HAP-1 (cell line): ENCODE data around the gene DPEP2.

Experiments used
- DNase-seq, 2 experiments: peaks; one replicate each; pipeline ENCODE4 v3.0.0-alpha.2; 2016 to 2020; ENCODE audit warnings: low spot score in 2 of 2
- H3K27me3 ChIP-seq: fragments of 250-450 bp; sonication (Bioruptor Pico); 2 replicates; pipeline ENCODE4 v1.5.1; 2020; ENCODE audit warnings: low read depth, mild to moderate bottlenecking, moderate library complexity
- H3K36me3 ChIP-seq: fragments of 250-450 bp; sonication (Bioruptor Pico); replicated peaks from 2 replicates; pipeline ENCODE4 v1.5.1; 2020; ENCODE audit warnings: mild to moderate bottlenecking
- H3K4me1 ChIP-seq: fragments of 250-450 bp; sonication (Bioruptor Pico); 2 replicates; pipeline ENCODE4 v1.5.1; 2020; ENCODE audit warnings: mild to moderate bottlenecking
- H3K4me3 ChIP-seq: fragments of 250-450 bp; sonication (Bioruptor Pico); 2 replicates; pipeline ENCODE4 v1.5.1; 2020; ENCODE audit warnings: mild to moderate bottlenecking, moderate library complexity
- H3K9me3 ChIP-seq: fragments of 250-450 bp; sonication (Bioruptor Pico); 2 replicates; pipeline ENCODE4 v1.5.1; 2020; ENCODE audit warnings: mild to moderate bottlenecking, moderate library complexity
- in situ Hi-C: fragments of 300-500 bp; cut with MboI; formaldehyde crosslinking; loops from 3 replicates; pipeline ENCODE4 v1.14.3; 2020; ENCODE audit warnings: low sequenced_read_pairs, inconsistent platforms, mixed read lengths

DPEP2 gene

GRCh38 chr16:67946966-67947558, 52.2 kb downstream of the DPEP2 start:
- H3K36me3 ChIP-seq: peaks cover 65% of the 10 kb centered on the region
- in situ Hi-C loops: no loop called here

GRCh38 chr16:67946128-67946569, 53.1 kb downstream of the DPEP2 start:
- Histone ChIP-seq H3K4me1 (no peaks in the 10 kb centered on the region), H3K36me3 (peaks cover 65% of the 10 kb centered on the region), H3K27me3 (no peaks in the 10 kb centered on the region), H3K4me3 (no peak overlapping the region), H3K9me3 (no peaks in the 10 kb centered on the region)
- in situ Hi-C loops: no loop called here
- DNase-seq: no peak

More at GRCh38 chr16:67946966-67947558, 52.2 kb downstream of the DPEP2 start:
- Histone ChIP-seq H3K4me1 (no peaks in the 10 kb centered on the region), H3K9me3 (no peaks in the 10 kb centered on the region), H3K4me3 (no peak overlapping the region), H3K27me3 (no peaks in the 10 kb centered on the region)
- DNase-seq: no peak

GRCh38 chr16:67945392-67945933, 53.8 kb downstream of the DPEP2 start:
- Histone ChIP-seq H3K27me3 (no peaks in the 10 kb centered on the region), H3K4me1 (no peaks in the 10 kb centered on the region), H3K4me3 (no peak overlapping the region), H3K9me3 (no peaks in the 10 kb centered on the region), H3K36me3 (peaks cover 58% of the 10 kb centered on the region)
- DNase-seq: no peak
- in situ Hi-C loops: no loop called here

- no peak for DNase-seq
- no peaks in the 10 kb centered on the region for H3K27me3 ChIP-seq
- H3K9me3 ChIP-seq: no peaks in the 10 kb centered on the region
- H3K36me3 ChIP-seq: peaks cover 62% of the 10 kb centered on the region
- H3K4me3 ChIP-seq: no peak overlapping the region
- in situ Hi-C loops: no loop called here
- H3K4me1 ChIP-seq: no peaks in the 10 kb centered on the region
Measured at GRCh38 chr16:67944690-67945391, 54.4 kb downstream of the DPEP2 start.

GRCh38 chr16:67943619-67944504, 55.4 kb downstream of the DPEP2 start, which contains the start of gene LCAT:
Gene LCAT (minus strand): TSS chr16:67944120. CDS start chr16:67944101, 19 bp downstream.
- no peak for DNase-seq
- H3K36me3 ChIP-seq: peaks cover 67% of the 10 kb centered on the region

GRCh38 chr16:67943256-67943618, 56.0 kb downstream of the DPEP2 start:
- no peaks in the 10 kb centered on the region for H3K9me3 ChIP-seq
- H3K4me3 ChIP-seq: no peak overlapping the region
- in situ Hi-C loops: no loop called here
- DNase-seq: no peak
- H3K27me3 ChIP-seq: no peaks in the 10 kb centered on the region
- peaks cover 63% of the 10 kb centered on the region for H3K36me3 ChIP-seq
- H3K4me1 ChIP-seq: no peaks in the 10 kb centered on the region

More at GRCh38 chr16:67943619-67944504, 55.4 kb downstream of the DPEP2 start, which contains the start of gene LCAT:
- Histone ChIP-seq H3K9me3 (no peaks in the 10 kb centered on the region), H3K4me3 (no peak within 1 kb of the TSS), H3K27me3 (no peaks in the 10 kb centered on the region), H3K4me1 (no peaks in the 10 kb centered on the region)
- in situ Hi-C loops: no loop called here

GRCh38 chr16:67942510-67943255, 56.6 kb downstream of the DPEP2 start:
- Histone ChIP-seq H3K27me3 (no peaks in the 10 kb centered on the region), H3K4me3 (no peak overlapping the region), H3K9me3 (no peaks in the 10 kb centered on the region), H3K36me3 (peaks cover 57% of the 10 kb centered on the region), H3K4me1 (no peaks in the 10 kb centered on the region)
- in situ Hi-C loops: no loop called here
- DNase-seq: no peak

- Histone ChIP-seq H3K4me1 (no peaks in the 10 kb centered on the region), H3K9me3 (no peaks in the 10 kb centered on the region), H3K4me3 (no peak overlapping the region), H3K36me3 (peaks cover 52% of the 10 kb centered on the region), H3K27me3 (no peaks in the 10 kb centered on the region)
- in situ Hi-C loops: no loop called here
- peak in 1 of 2 experiments; percentile 70 for DNase-seq
Measured at GRCh38 chr16:67942200-67942509, 57.1 kb downstream of the DPEP2 start.

GRCh38 chr16:67941469-67942199, 57.6 kb downstream of the DPEP2 start:
- no peak for DNase-seq
- Histone ChIP-seq H3K4me1 (no peaks in the 10 kb centered on the region), H3K36me3 (peaks cover 48% of the 10 kb centered on the region), H3K9me3 (no peaks in the 10 kb centered on the region), H3K4me3 (no peak overlapping the region), H3K27me3 (no peaks in the 10 kb centered on the region)
- in situ Hi-C loops: no loop called here

GRCh38 chr16:67940446-67941089, 58.7 kb downstream of the DPEP2 start:
- H3K4me1 ChIP-seq: no peaks in the 10 kb centered on the region
- no peaks in the 10 kb centered on the region for H3K27me3 ChIP-seq
- H3K9me3 ChIP-seq: no peaks in the 10 kb centered on the region
- in situ Hi-C loops: no loop called here
- H3K4me3 ChIP-seq: no peak overlapping the region
- no peak for DNase-seq
- H3K36me3 ChIP-seq: peaks cover 41% of the 10 kb centered on the region

GRCh38 chr16:67939507-67940445, 59.5 kb downstream of the DPEP2 start:
- no peaks in the 10 kb centered on the region for H3K27me3 ChIP-seq
- in situ Hi-C loops: no loop called here
- no peak for DNase-seq
- no peak overlapping the region for H3K4me3 ChIP-seq
- H3K9me3 ChIP-seq: no peaks in the 10 kb centered on the region
- peaks cover 33% of the 10 kb centered on the region for H3K36me3 ChIP-seq
- peaks cover 2% of the 10 kb centered on the region for H3K4me1 ChIP-seq
